IPS-NIHi7 (cell line): ENCODE data around the gene ARHGEF11.

ENCODE experiments used
- DNase-seq: peaks from one replicate; pipeline ENCODE4 v3.0.0; 2012; ENCODE audit warnings: mixed read lengths; ENCODE audit errors: extremely low spot score

The ARHGEF11 gene

GRCh38 chr1:157001304-157001703 lies 44.2 kb downstream of the ARHGEF11 start:
- no peak for DNase-seq

- no peak for DNase-seq
Measured at GRCh38 chr1:157000686-157001085, 44.9 kb downstream of the ARHGEF11 start.

GRCh38 chr1:156999596-157000320 lies 45.8 kb downstream of the ARHGEF11 start:
- no peak for DNase-seq

DNA sequence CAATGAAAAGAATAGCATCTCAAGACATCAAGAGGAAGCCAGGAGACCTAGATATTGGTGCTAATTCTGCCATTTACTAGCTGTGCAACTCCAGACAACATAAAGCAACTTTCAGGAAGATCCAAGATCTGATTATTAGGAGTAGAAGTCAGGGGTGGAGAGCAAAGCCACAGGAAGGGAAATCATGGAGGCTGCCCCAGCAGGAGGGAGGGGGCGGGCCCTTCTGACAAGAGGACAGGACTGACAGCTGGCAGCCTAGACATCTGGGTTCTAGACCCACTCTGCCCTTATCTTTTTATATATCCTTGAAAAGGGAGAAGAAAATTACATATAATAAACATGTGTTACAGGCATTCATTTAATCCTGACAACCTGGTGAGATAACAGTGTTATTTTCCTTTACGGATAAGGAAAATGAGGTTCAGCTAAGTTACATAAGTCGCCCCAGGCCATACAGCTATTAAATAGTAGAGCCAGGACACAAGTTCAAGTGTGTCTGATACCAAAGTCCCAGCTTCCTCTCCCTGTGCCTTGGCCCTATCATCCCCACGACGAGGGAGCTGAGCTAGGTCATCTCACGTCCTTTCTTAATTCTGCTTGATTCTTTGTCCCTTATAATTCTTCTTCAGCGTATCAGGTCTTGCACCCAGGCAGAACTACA lies 46.6 kb downstream of the ARHGEF11 start:
- no peak for DNase-seq

DNA sequence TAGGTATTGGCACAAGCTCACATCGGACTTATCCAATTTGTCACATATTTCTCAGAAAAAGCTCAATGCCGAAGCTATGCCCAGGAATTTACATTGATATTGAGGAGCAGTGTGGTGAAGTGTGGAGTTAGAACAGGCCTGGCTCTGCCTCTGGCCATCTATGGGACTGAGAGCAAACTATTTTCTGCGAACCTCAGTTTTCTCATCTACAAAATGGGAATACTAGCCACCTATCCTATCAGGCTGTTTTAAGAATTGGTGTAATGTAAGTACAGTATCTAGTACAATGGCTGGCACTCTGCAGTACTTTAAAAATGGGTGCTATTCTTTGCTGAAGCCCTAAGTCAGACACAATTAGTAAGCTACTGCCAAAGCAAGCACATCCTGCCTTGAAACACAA lies 47.2 kb downstream of the ARHGEF11 start:
- no peak for DNase-seq

- DNase-seq = no peak
Measured at GRCh38 chr1:156995412-156995811, 50.1 kb downstream of the ARHGEF11 start.

DNA sequence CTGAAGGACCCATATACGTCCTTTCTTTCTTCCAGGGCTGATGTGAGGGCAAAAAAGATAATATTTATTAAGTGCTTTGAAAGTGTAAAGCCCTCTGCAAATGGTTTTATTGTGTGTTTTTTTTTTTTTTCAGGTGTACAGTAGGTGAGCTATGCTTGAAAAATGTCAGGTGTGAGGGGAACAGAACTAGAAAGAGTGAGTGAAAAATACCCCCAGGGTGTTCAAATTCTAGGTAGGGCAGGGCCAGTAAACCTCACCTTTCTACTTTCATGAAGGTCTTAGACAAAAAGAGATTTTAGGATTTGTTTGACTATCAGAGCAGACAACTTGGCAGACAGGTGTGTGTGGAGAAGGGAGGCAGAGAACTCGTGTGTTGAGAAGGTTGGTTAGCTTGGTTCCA lies 51.3 kb downstream of the ARHGEF11 start:
- DNase-seq = no peak

DNA sequence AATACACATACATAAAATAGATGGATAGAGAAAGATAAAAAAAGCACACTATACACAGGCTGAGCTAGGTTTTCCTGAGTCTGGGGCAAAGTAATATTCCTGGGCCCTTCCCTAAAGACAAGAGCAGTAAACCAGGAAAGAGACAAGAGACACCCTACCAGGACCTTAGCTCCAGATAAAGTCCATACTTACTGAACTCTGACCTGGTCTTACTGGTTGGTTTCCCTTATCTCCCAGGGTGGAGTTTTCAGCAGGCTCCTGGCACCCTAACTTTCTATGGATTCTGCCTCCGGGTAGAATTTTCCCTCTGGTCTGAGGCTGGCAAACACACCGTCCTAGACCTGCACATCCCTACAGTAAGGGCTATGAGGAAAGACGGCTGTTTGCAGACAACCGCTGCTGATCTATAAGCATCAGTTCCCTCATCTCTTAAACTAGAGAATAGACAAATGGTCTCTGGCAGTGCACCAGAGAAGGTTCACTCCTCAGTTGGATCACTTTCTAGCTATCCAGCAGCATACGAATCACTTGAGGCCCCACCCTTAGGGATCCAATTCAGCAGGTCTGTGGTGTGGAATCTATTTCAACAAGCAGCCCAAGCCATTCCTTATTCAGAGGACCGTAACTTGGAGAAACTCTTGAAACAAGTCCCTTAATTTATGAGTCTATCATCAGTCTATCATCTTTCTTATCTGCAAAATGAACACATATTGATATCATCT lies 52.0 kb downstream of the ARHGEF11 start:
- DNase-seq = no peak

- DNase-seq = no peak
Measured at GRCh38 chr1:156992215-156992614, 53.3 kb downstream of the ARHGEF11 start.

DNA sequence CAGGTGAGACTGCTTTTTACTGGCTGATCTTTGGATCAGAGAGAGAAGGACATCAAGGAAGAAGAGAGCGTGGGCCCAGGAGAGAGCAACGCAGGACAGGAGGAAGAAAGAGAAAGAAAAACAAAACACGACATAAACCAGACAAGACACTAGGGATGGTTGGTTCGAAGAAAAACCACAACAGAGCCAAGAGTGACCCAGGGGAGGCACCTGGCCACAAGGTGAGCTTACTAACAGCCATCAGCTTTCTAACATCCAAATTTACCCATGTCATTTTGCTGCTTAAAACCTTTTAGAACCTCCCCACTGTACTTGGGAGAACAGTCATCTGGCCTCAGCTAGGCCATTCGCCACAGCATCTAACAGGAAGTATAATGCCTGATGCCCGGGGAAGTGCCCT lies 57.8 kb downstream of the ARHGEF11 start:
- no peak for DNase-seq

DNA sequence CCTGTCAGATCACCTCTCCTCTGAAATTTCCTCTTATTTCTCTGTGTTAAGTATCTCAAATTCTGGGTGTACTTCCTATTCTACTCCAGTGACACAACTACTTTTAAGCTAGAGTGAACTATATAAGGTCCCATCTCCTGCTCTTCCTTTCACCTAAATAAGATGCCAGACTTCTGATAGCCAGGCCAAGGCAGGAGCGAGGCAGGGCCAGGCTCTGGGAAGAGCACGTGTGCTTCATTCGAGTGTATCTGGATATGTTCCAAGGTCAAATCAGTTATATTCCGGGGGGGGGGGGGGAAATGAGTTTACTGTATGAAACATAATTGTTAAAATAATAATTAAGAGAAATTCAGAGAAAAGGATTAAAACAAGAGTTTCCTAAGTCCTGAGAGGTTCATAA lies 65.0 kb downstream of the ARHGEF11 start:
- no peak for DNase-seq

- no peak for DNase-seq
Measured at GRCh38 chr1:156975084-156975483, 70.5 kb downstream of the ARHGEF11 start.

GRCh38 chr1:156973417-156973816 lies 72.1 kb downstream of the ARHGEF11 start:
- no peak for DNase-seq

DNA sequence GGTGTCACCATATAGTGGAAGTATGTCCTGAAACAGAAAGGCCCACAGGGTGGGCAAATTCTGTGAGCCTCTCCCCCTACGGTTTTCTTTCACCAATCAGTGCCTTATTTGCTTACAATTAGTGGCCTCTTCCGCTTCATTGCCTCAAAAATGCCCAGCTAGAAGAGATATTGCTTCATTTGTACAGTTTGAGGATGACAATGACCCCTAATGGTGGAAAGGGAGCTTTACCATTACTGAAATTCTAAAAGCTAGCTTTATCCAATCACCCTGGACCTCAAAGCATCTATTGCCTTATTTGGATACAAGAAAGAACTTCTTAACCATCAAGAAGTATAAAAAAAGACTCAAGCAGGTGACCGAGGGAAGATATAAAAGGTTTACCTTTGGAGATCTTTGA lies 75.5 kb downstream of the ARHGEF11 start:
- no peak for DNase-seq

DNA sequence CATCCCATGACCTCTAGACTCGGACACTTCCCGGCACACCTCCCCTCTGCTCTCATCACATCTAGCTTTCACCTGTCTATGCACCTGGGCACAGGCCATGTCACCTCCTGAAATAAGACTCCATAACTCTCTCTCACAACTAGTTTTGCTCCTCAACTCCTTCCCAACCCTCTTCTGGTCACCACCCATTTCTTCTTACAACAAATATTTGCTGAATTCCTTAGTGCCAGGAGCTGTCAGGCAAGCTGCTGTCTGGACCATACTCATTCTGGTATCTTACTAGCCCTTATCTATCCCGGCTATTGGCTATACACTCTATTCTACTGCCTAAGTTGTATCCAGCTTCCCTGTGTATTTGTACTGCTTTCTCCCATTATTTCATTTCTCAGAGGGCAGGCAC lies 76.0 kb downstream of the ARHGEF11 start:
- no peak for DNase-seq

DNA sequence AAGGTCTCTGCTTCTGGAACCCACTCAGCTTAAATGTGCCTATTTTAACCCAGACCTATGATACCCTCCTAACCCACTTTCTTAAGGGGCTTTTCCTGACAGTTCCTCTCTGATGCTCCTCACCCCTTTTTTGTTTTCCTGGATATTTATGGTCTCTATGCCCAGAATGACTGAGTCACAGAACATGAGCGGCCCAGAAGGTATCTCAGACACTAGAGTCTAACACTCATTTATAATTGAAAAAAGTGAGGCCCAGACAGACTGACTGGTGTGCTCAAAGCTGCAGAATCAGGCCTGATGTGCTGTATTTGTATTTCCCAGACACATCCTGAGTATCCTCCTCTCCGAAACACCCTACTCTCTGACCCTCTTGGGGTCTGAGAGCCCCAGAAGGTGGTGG lies 81.1 kb downstream of the ARHGEF11 start:
- DNase-seq = no peak

DNA sequence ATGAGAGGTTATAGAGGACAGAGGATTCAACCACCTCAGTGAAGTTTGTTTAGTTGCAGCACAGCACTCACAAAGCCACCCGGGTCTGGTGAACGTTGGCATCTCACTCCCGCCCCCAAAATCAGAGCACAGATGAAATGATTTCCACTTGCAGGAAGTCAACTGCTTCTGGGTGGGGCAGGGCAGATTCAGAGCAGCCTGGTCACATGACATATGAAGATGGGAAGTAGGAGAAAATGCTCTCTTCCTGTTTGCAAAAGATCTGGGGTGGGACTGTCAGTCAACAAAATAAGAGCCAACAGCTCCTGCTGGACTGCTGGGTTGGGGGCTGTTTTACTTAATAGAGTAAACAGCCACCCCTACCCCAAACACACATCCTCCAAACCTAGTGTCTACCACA lies 81.9 kb downstream of the ARHGEF11 start:
- no peak for DNase-seq

GRCh38 chr1:156961709-156962108 lies 83.8 kb downstream of the ARHGEF11 start:
- no peak for DNase-seq

DNA sequence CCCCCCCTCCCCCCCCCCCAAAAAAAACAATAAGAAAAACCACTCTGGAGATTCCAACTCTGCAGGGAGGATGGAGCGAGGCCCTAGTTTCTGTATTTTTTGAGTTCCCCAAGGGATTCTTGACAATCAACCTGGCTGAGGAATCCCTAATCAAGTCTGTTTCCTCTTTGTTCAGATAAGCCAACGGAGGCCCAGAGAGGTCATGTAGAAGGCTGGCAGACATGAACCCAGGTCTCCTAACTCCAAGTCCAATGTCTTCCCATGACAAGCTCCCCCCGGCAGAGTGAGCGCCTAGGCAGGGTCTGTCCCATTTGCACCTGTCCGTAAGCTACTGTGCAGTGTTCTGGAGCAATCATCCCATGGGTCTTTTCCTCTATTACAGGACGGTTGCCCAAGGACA lies 85.6 kb downstream of the ARHGEF11 start:
- no peak for DNase-seq

DNA sequence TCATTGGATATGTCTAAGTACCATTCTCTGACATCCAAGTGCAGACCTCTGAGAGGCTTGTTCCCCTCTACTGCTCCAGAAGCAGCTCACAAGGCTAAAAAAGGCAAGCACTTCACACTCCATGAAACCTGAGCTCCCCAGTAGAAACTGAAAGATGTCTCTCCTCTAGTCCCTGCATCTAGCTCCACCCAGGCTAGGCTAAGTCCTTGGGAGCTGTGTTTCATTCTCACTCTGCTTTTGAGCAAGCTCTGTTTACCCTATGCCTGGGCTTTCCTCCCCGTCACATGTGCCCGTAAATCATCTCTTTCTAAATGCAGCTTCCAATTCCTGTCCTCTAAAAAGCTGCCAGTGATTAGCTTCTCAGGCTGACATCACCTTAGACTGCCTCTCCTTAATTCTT lies 86.1 kb downstream of the ARHGEF11 start:
- DNase-seq = no peak

- no peak for DNase-seq
Measured at GRCh38 chr1:156958247-156958714, 87.3 kb downstream of the ARHGEF11 start.

DNA sequence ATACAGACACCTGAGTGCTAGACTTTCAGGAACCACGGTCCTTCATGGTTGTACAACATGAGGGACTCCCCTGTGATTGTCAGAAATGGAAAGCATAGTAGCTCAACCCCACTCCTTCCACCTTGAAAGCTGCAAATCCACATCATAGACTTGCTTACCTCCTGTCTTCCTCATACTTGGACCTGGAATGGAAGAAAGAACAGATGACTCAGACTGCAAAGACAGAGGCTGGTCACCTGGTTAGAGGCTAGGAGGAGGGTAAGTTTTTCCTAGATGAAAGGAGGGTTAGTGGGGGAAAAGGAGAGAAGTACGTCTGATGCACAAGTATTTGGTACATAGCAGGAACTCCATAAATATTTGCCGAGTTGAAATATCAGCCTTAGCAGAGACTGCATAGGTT lies 87.9 kb downstream of the ARHGEF11 start:
- DNase-seq = no peak

GRCh38 chr1:156956333-156956732 lies 89.2 kb downstream of the ARHGEF11 start:
- no peak for DNase-seq
